D721Med (cell line): ENCODE measurements around the gene MPST.

Experiments
- DNase-seq: peaks from one replicate; pipeline ENCODE4 v3.0.0; 2011; ENCODE audit warnings: low spot score; ENCODE audit not compliant: insufficient read length
- FAIRE-seq: peaks from 2 replicates; lab custom pipeline; 2011; peaks lifted over from hg19 to GRCh38; lab: Jason Lieb, UNC
- TF ChIP-seq, protein P1 (sequence below): IDR thresholded peaks from 2 replicates; pipeline ENCODE4 v1.5.1; 2012; ENCODE audit warnings: mild to moderate bottlenecking, control low read depth; ENCODE audit not compliant: insufficient read depth; ENCODE audit errors: missing control alignments

Gene MPST

DNA sequence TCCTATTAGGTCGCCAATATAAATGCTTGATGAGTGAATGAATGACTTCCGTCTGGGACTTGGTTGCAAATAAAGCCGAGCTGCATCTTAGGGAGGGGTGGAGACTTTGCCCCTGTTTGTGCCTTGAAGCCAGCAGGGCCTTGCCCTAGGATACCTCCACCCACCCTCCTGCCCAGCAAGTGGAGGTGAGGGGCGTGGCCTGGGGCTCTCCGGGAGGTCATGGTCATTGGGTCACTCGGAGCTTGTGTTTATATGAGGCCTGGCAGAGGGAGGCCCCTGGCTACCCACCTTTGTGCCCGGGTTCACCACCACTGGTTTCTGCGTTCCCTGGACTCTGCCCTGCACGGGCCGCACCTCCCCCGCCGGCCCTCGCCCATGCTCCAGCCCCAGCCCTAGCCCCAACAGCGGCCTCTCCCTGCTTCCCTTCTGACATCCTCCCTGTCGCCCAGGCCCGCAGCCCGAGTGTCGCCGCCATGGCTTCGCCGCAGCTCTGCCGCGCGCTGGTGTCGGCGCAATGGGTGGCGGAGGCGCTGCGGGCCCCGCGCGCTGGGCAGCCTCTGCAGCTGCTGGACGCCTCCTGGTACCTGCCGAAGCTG lies 4.3 kb downstream of the MPST start:
- no peak for FAIRE-seq
- TF ChIP-seq, protein P1, sequence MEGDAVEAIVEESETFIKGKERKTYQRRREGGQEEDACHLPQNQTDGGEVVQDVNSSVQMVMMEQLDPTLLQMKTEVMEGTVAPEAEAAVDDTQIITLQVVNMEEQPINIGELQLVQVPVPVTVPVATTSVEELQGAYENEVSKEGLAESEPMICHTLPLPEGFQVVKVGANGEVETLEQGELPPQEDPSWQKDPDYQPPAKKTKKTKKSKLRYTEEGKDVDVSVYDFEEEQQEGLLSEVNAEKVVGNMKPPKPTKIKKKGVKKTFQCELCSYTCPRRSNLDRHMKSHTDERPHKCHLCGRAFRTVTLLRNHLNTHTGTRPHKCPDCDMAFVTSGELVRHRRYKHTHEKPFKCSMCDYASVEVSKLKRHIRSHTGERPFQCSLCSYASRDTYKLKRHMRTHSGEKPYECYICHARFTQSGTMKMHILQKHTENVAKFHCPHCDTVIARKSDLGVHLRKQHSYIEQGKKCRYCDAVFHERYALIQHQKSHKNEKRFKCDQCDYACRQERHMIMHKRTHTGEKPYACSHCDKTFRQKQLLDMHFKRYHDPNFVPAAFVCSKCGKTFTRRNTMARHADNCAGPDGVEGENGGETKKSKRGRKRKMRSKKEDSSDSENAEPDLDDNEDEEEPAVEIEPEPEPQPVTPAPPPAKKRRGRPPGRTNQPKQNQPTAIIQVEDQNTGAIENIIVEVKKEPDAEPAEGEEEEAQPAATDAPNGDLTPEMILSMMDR: no peak
- DNase-seq: no peak

DNA sequence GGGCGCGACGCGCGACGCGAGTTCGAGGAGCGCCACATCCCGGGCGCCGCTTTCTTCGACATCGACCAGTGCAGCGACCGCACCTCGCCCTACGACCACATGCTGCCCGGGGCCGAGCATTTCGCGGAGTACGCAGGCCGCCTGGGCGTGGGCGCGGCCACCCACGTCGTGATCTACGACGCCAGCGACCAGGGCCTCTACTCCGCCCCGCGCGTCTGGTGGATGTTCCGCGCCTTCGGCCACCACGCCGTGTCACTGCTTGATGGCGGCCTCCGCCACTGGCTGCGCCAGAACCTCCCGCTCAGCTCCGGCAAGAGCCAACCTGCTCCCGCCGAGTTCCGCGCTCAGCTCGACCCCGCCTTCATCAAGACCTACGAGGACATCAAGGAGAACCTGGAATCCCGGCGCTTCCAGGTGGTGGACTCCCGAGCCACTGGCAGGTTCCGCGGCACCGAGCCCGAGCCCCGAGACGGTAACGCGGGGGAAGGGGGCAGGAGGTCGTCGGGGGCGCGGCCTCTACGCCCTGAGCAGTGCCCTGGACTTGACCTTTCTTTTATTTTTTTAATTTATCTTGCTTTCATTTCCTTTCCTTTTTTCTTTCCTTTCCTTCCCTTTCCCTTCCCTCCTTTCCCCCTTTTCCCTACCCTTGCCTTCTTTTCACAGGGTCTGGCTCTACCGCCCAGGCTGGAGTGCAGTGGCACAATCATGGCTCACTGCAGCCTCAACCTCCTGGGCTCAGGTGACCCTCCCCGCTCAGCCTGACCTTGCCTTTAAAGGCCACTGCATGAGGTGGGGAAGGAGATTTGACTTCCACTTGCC lies 5.0 kb downstream of the MPST start:
- FAIRE-seq (no peak), DNase-seq (no peak)
- TF ChIP-seq, protein P1: no peak

DNA sequence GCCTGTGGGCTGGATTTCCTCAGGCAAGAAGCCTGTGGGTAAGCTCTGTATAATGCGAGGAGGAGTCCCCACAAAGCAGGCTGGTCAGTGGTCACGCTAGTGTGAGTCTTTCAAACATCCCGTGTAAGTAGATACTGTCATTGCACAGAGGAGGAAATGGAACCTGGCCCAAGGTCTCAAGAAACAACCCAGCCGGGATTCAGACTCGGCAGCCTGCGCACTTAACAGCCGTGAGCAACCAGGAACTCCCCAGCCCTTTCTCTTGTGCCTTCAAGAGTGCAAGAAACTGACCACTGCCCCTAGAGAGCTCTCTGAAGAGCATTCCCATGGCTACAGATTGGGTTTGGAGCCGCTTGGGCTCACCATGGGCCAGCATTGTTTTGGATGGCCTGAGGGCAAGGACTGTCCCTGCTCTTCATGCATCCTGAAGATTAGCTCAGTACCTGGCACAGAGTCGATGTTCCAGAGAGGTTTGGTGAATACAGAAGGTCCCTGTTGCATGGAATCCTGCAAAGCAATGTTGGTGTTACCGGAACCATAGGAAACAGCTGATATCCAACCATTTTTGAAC lies 6.0 kb downstream of the MPST start:
- FAIRE-seq (no peak), DNase-seq (no peak)
- TF ChIP-seq, protein P1: no peak

DNA sequence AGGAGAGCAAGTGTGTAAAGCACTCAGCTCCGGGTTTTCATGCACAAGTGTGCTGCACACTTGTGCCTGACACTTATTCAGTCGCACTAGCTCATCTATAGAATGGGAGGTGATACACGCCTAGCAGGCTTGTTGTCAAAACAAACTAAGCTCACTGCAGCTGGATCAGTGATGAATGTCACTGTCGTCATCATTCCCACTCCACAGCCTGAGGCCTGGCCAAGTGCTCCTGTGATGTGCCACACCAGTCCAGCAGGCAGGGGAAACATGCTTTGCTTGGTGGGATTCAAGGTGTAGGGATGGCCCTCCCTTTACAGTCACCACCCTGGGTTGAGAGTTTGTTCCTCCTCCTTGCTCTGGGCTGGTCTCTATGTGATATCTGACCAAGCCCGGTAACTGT lies 6.8 kb downstream of the MPST start:
- TF ChIP-seq, protein P1: no peak
- FAIRE-seq: no peak
- DNase-seq: no peak

DNA sequence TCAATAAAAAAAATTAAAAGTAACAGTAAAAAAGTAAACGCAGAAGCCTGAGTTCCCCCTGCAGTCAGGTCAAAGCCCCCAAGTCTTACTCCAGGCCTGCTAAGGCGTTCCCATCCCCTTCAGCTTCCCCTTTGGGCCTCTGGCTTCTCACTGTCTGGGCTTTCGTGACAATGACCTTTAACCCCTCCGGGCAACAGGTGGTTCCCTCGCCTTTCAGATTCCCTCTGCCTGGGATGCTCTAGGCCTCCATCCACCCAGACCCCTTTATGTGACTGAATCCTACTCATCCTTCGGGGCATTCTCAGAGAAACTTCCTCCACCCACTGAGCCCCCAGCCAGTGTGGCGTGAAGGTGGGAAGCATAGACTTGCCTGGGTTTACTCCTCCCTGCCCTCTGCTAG lies 8.0 kb downstream of the MPST start:
- no peak for FAIRE-seq
- TF ChIP-seq, protein P1: no peak
- DNase-seq: no peak

DNA sequence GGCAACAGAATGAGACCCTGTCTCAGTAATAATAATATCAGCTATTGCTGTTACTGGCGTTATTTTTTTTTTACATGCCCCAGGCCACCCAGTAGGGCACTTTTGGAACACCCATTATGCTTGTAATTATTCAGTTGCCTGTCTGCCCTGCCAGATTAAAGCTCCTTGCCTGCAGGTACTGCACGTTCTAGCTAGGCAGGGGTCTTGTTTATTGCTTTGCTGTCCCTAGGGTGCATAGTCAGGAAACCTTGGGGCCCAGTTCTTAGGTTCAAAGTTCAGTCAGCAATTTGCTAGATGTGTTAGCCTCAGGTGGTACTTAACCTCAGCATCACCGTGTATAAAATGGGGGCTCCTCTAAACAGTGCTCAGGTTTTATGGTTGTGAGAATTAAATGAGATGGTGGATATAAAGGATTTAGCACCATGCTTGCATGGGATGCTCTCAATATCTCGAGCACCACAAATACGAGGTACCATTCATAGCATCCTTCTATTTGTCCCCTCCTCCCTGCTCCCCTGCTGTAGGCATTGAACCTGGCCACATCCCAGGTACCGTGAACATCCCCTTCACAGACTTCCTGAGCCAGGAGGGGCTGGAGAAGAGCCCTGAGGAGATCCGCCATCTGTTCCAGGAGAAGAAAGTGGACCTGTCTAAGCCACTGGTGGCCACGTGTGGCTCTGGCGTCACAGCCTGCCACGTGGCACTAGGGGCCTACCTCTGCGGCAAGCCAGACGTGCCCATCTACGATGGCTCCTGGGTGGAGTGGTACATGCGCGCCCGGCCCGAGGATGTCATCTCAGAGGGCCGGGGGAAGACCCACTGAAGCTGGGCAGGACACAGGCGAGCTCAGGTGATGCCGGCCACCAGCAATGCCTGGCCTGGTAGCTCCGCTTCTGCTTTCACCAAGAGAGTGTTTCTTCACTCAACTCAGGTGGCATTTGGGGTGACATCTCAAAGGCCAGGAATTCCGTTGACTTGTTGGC lies 9.4 kb downstream of the MPST start:
- FAIRE-seq: no peak
- DNase-seq: no peak

More for the DNA sequence above, 9.4 kb downstream of the MPST start:
- TF ChIP-seq, protein P1: no peak
